Measurements from ENCODE around the gene DDAH1. TPM values are rescaled to one million over a fixed set of nuclear protein-coding genes. Genes with fewer than 3 reads are reported as not detected.

The DDAH1 gene
- total RNA-seq, 1 donor, result 0.21 TPM

GRCh38 chr1:85290826-85291225 lies 174.1 kb downstream of the DDAH1 start:
- H3K4me3 ChIP-seq (ENCODE audit: low read length), result no peak overlapping the region
- H3K27me3 ChIP-seq (ENCODE audit: insufficient read depth, low read length), result no peaks in the 10 kb centered on the region
- H3K9me3 ChIP-seq (ENCODE audit: low read depth, low read length), result no peaks in the 10 kb centered on the region
- no peaks in the 10 kb centered on the region for H3K4me1 ChIP-seq (ENCODE audit: insufficient read depth, low read length)

- Histone ChIP-seq H3K9me3 (ENCODE audit: low read depth, low read length) (no peaks in the 10 kb centered on the region), H3K27me3 (ENCODE audit: insufficient read depth, low read length) (no peaks in the 10 kb centered on the region), H3K4me1 (ENCODE audit: insufficient read depth, low read length) (no peaks in the 10 kb centered on the region), H3K4me3 (ENCODE audit: low read length) (no peak overlapping the region)
Measured at GRCh38 chr1:85289848-85290335, 175.1 kb downstream of the DDAH1 start.

GRCh38 chr1:85289207-85289847 lies 175.6 kb downstream of the DDAH1 start:
- no peak overlapping the region for H3K4me3 ChIP-seq (ENCODE audit: low read length)

GRCh38 chr1:85284202-85284601 lies 180.8 kb downstream of the DDAH1 start:
- Histone ChIP-seq H3K27me3 (ENCODE audit: insufficient read depth, low read length) (no peaks in the 10 kb centered on the region), H3K4me3 (ENCODE audit: low read length) (no peak overlapping the region), H3K9me3 (ENCODE audit: low read depth, low read length) (no peaks in the 10 kb centered on the region)

More at GRCh38 chr1:85289207-85289847, 175.6 kb downstream of the DDAH1 start:
- no peaks in the 10 kb centered on the region for H3K27me3 ChIP-seq (ENCODE audit: insufficient read depth, low read length)
- no peaks in the 10 kb centered on the region for H3K4me1 ChIP-seq (ENCODE audit: insufficient read depth, low read length)
- H3K9me3 ChIP-seq (ENCODE audit: low read depth, low read length), result no peaks in the 10 kb centered on the region

GRCh38 chr1:85283475-85284199 lies 181.3 kb downstream of the DDAH1 start:
- peaks cover 11% of the 10 kb centered on the region for H3K4me1 ChIP-seq (ENCODE audit: insufficient read depth, low read length)
- no peaks in the 10 kb centered on the region for H3K27me3 ChIP-seq (ENCODE audit: insufficient read depth, low read length)
- no peaks in the 10 kb centered on the region for H3K9me3 ChIP-seq (ENCODE audit: low read depth, low read length)
- H3K4me3 ChIP-seq (ENCODE audit: low read length), result no peak overlapping the region

More at GRCh38 chr1:85284202-85284601, 180.8 kb downstream of the DDAH1 start:
- H3K4me1 ChIP-seq (ENCODE audit: insufficient read depth, low read length), result peaks cover 5% of the 10 kb centered on the region

GRCh38 chr1:85282424-85282823 lies 182.5 kb downstream of the DDAH1 start:
- Histone ChIP-seq H3K9me3 (ENCODE audit: low read depth, low read length) (no peaks in the 10 kb centered on the region), H3K4me3 (ENCODE audit: low read length) (no peak overlapping the region), H3K27me3 (ENCODE audit: insufficient read depth, low read length) (no peaks in the 10 kb centered on the region), H3K4me1 (ENCODE audit: insufficient read depth, low read length) (peaks cover 22% of the 10 kb centered on the region)

- Histone ChIP-seq H3K27me3 (ENCODE audit: insufficient read depth, low read length) (no peaks in the 10 kb centered on the region), H3K9me3 (ENCODE audit: low read depth, low read length) (no peaks in the 10 kb centered on the region), H3K4me1 (ENCODE audit: insufficient read depth, low read length) (peaks cover 29% of the 10 kb centered on the region), H3K4me3 (ENCODE audit: low read length) (no peak overlapping the region)
Measured at GRCh38 chr1:85280636-85281035, 184.3 kb downstream of the DDAH1 start.

GRCh38 chr1:85279458-85280080 lies 185.4 kb downstream of the DDAH1 start:
- Histone ChIP-seq H3K9me3 (ENCODE audit: low read depth, low read length) (no peaks in the 10 kb centered on the region), H3K27me3 (ENCODE audit: insufficient read depth, low read length) (no peaks in the 10 kb centered on the region), H3K4me1 (ENCODE audit: insufficient read depth, low read length) (peaks cover 39% of the 10 kb centered on the region), H3K4me3 (ENCODE audit: low read length) (no peak overlapping the region)

- no peak overlapping the region for H3K4me3 ChIP-seq (ENCODE audit: low read length)
- no peaks in the 10 kb centered on the region for H3K9me3 ChIP-seq (ENCODE audit: low read depth, low read length)
- H3K4me1 ChIP-seq (ENCODE audit: insufficient read depth, low read length), result peaks cover 44% of the 10 kb centered on the region
- no peaks in the 10 kb centered on the region for H3K27me3 ChIP-seq (ENCODE audit: insufficient read depth, low read length)
Measured at GRCh38 chr1:85278853-85279314, 186.1 kb downstream of the DDAH1 start.

- peaks cover 50% of the 10 kb centered on the region for H3K4me1 ChIP-seq (ENCODE audit: insufficient read depth, low read length)
- no peaks in the 10 kb centered on the region for H3K27me3 ChIP-seq (ENCODE audit: insufficient read depth, low read length)
- no peaks in the 10 kb centered on the region for H3K9me3 ChIP-seq (ENCODE audit: low read depth, low read length)
- no peak overlapping the region for H3K4me3 ChIP-seq (ENCODE audit: low read length)
Measured at GRCh38 chr1:85277802-85278201, 187.2 kb downstream of the DDAH1 start.

- Histone ChIP-seq H3K4me1 (ENCODE audit: insufficient read depth, low read length) (peaks cover 50% of the 10 kb centered on the region), H3K9me3 (ENCODE audit: low read depth, low read length) (no peaks in the 10 kb centered on the region), H3K27me3 (ENCODE audit: insufficient read depth, low read length) (no peaks in the 10 kb centered on the region), H3K4me3 (ENCODE audit: low read length) (peak overlapping the region; percentile 90)
Measured at GRCh38 chr1:85276978-85277639, 187.8 kb downstream of the DDAH1 start.

GRCh38 chr1:85276215-85276977 lies 188.6 kb downstream of the DDAH1 start, which contains the start of gene BCL10:
Gene BCL10, minus strand, starts transcription at chr1:85276632. Its CDS starts 280 bp downstream, at chr1:85276352.
- Histone ChIP-seq H3K9me3 (ENCODE audit: low read depth, low read length) (no peaks in the 10 kb centered on the region), H3K4me3 (ENCODE audit: low read length) (peak within 1 kb of the TSS; percentile 90), H3K4me1 (ENCODE audit: insufficient read depth, low read length) (peaks cover 50% of the 10 kb centered on the region), H3K27me3 (ENCODE audit: insufficient read depth, low read length) (no peaks in the 10 kb centered on the region)

- H3K4me3 ChIP-seq (ENCODE audit: low read length), result peak overlapping the region; percentile 90
- H3K9me3 ChIP-seq (ENCODE audit: low read depth, low read length), result no peaks in the 10 kb centered on the region
- H3K4me1 ChIP-seq (ENCODE audit: insufficient read depth, low read length), result peaks cover 50% of the 10 kb centered on the region
- no peaks in the 10 kb centered on the region for H3K27me3 ChIP-seq (ENCODE audit: insufficient read depth, low read length)
Measured at GRCh38 chr1:85275701-85276214, 189.2 kb downstream of the DDAH1 start.

GRCh38 chr1:85274969-85275453 lies 189.9 kb downstream of the DDAH1 start:
- Histone ChIP-seq H3K4me3 (ENCODE audit: low read length) (no peak overlapping the region), H3K9me3 (ENCODE audit: low read depth, low read length) (no peaks in the 10 kb centered on the region), H3K4me1 (ENCODE audit: insufficient read depth, low read length) (peaks cover 50% of the 10 kb centered on the region), H3K27me3 (ENCODE audit: insufficient read depth, low read length) (no peaks in the 10 kb centered on the region)

Data from mononuclear cell (primary cell).